GM21447 (cell line): ENCODE measurements around the gene ERC2.
"Not testable (repeated sequence)": the region's sequence is repeated elsewhere in the genome, so short reads cannot be mapped to it uniquely, and the experiment has no call there.

Source experiments
- ATAC-seq: cut with Tn5 transposase; IDR thresholded peaks from one replicate; pipeline ENCODE4 v1.9.1; 2021; ENCODE audit not compliant: unreplicated experiment

The ERC2 gene

GRCh38 chr3:56318891-56319290 is 149.4 kb downstream of the ERC2 start:
- ATAC-seq, result no peak

- ATAC-seq, result no peak
These were observed 151.3 kb downstream of the ERC2 start for GRCh38 chr3:56316944-56317343.

GRCh38 chr3:56314842-56315241 is 153.4 kb downstream of the ERC2 start:
- ATAC-seq, result no peak

GRCh38 chr3:56309465-56309864 is 158.8 kb downstream of the ERC2 start:
- no peak for ATAC-seq

GRCh38 chr3:56308471-56308870 is 159.8 kb downstream of the ERC2 start:
- no peak for ATAC-seq

GRCh38 chr3:56304069-56304468 is 164.2 kb downstream of the ERC2 start:
- no peak for ATAC-seq

- peak; percentile 83 for ATAC-seq
These were observed 164.8 kb downstream of the ERC2 start for GRCh38 chr3:56303487-56303886.

GRCh38 chr3:56302417-56302816 is 165.8 kb downstream of the ERC2 start:
- ATAC-seq, result no peak

GRCh38 chr3:56297281-56297840 is 170.9 kb downstream of the ERC2 start:
- no peak for ATAC-seq

- no peak for ATAC-seq
These were observed 171.9 kb downstream of the ERC2 start for GRCh38 chr3:56296361-56296760.

- no peak for ATAC-seq
These were observed 173.1 kb downstream of the ERC2 start for GRCh38 chr3:56295161-56295560.

GRCh38 chr3:56294286-56294685 is 174.0 kb downstream of the ERC2 start:
- no peak for ATAC-seq

GRCh38 chr3:56291953-56292352 is 176.3 kb downstream of the ERC2 start:
- ATAC-seq, result peak; percentile 63

- ATAC-seq, result peak; percentile 80
These were observed 177.0 kb downstream of the ERC2 start for GRCh38 chr3:56291244-56291680.

GRCh38 chr3:56290374-56290773 is 177.9 kb downstream of the ERC2 start:
- no peak for ATAC-seq

- no peak for ATAC-seq
These were observed 180.0 kb downstream of the ERC2 start for GRCh38 chr3:56288258-56288657.

- no peak for ATAC-seq
These were observed 185.9 kb downstream of the ERC2 start for GRCh38 chr3:56282341-56282740.

- no peak for ATAC-seq
These were observed 191.0 kb downstream of the ERC2 start for GRCh38 chr3:56277236-56277635.

- no peak for ATAC-seq
These were observed 193.1 kb downstream of the ERC2 start for GRCh38 chr3:56275120-56275519.

- no peak for ATAC-seq
These were observed 198.3 kb downstream of the ERC2 start for GRCh38 chr3:56269755-56270535.

GRCh38 chr3:56268616-56269383 is 199.5 kb downstream of the ERC2 start:
- no peak for ATAC-seq

GRCh38 chr3:56261852-56262251 is 206.4 kb downstream of the ERC2 start:
- ATAC-seq, result not testable (repeated sequence)
